Thyroid gland (tissue), 4 donors: ENCODE data around the gene TBCD. TPM values are rescaled to one million over a fixed set of nuclear protein-coding genes. Genes with fewer than 3 reads are reported as not detected.

Experiments
- DNase-seq, 2 donors: peaks; one replicate each; pipeline ENCODE4 v3.0.0-alpha.2; 2019
- H3K27ac ChIP-seq, 3 donors: fragments of 200-600 bp; sonication (generic); 1 replicate in 2 of 3; 2 replicates in 1 of 3; pipeline ENCODE4 v1.5.1; 2016 to 2019; ENCODE audit warnings: mild to moderate bottlenecking in 1 of 3, moderate library complexity in 1 of 3
- H3K27me3 ChIP-seq: fragments of 200-600 bp; sonication (generic); one replicate; pipeline ENCODE4 v1.5.1; 2019
- H3K36me3 ChIP-seq, 2 donors: fragments of 200-600 bp; sonication (generic); one replicate each; pipeline ENCODE4 v1.5.1; 2016 to 2019
- H3K4me1 ChIP-seq, 2 donors: fragments of 200-600 bp; sonication (generic); one replicate each; pipeline ENCODE4 v1.5.1; 2017 to 2019
- H3K4me3 ChIP-seq, 3 donors: fragments of 200-600 bp; sonication (generic); replicated peaks in 1 of 3; 1 replicate in 2 of 3; 2 replicates in 1 of 3; pipeline ENCODE4 v1.5.1; 2016; ENCODE audit warnings: mild to moderate bottlenecking in 1 of 3
- H3K9me3 ChIP-seq: fragments of 200-600 bp; sonication (generic); one replicate; pipeline ENCODE4 v1.5.1; 2017
- POLR2A ChIP-seq, 2 donors: fragments of 450-650 bp; IDR thresholded peaks; one replicate each; pipeline ENCODE4 v1.6.1; 2017; ENCODE audit warnings: antibody characterized with exemption in 2 of 2, mild to moderate bottlenecking in 2 of 2, moderate library complexity in 1 of 2
- WGBS, 2 donors: methylation state at CpG; one replicate each; pipeline ENCODE4 v1.1.5; 2017; 5-methylcytosine and 5-hydroxymethylcytosine counted together
- intact Hi-C: fragments of 100-400 bp; cut with DNase I; formaldehyde crosslinking; loops from one replicate; pipeline ENCODE4 v1.15.1; 2023
- total RNA-seq, 4 donors: library from RNA; depleted of rRNA; stranded (reverse); fragments of >200 nt; gene quantifications; one replicate each; pipeline ENCODE4 v1.2.3, GENCODE V29; 2016
- TF ChIP-seq, protein P1 (sequence below), 6 experiments: fragments of 200-600 bp in 3 of 6; fragments of 450-650 bp in 3 of 6; sonication (generic) in 3 of 6; IDR thresholded peaks; one replicate each; pipeline ENCODE4 v1.5.1; 2016 to 2019; ENCODE audit warnings: antibody characterized with exemption in 6 of 6, mild to moderate bottlenecking in 2 of 6, inconsistent platforms in 1 of 6, moderate library complexity in 1 of 6

The TBCD gene
- total RNA-seq, 4 donors from 2014 or later = 72.6 to 85.9 (median 79.6) TPM

DNA sequence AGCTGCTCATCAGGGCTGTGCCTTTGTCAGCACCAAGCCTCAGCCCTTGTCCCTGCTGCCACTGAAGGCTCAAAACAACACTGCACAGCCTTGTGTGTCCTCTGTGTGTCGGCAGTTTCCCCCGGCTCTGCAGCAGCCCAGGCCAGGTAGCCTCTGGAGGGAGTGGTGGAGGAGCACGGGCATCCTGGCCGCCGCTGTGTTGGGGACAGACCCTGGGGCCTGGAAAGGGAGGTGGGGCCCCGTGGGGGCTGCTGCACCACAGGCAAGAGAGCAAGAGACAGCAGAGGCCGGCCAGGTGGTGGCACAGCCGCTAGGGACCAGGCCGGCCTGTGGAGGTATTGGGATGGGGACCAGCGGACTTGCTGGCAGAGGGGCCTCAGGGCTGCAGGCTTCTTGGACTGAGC lies 184.9 kb downstream of the TBCD start:
- H3K4me1 ChIP-seq = no peaks in the 10 kb centered on the region
- H3K36me3 ChIP-seq = peaks cover 29 to 41% of the 10 kb centered on the region in 2 donors
- intact Hi-C loops = no loop called here
- TF ChIP-seq, protein P1, sequence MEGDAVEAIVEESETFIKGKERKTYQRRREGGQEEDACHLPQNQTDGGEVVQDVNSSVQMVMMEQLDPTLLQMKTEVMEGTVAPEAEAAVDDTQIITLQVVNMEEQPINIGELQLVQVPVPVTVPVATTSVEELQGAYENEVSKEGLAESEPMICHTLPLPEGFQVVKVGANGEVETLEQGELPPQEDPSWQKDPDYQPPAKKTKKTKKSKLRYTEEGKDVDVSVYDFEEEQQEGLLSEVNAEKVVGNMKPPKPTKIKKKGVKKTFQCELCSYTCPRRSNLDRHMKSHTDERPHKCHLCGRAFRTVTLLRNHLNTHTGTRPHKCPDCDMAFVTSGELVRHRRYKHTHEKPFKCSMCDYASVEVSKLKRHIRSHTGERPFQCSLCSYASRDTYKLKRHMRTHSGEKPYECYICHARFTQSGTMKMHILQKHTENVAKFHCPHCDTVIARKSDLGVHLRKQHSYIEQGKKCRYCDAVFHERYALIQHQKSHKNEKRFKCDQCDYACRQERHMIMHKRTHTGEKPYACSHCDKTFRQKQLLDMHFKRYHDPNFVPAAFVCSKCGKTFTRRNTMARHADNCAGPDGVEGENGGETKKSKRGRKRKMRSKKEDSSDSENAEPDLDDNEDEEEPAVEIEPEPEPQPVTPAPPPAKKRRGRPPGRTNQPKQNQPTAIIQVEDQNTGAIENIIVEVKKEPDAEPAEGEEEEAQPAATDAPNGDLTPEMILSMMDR (IDR thresholded peaks at IDR 0.05) = no peak
- no peak for TF ChIP-seq POLR2A (IDR thresholded peaks at IDR 0.05)
- WGBS, 2 donors = 97% methylated on average over 6 to 10 of the region's 10 CpGs
- no peaks in the 10 kb centered on the region for H3K9me3 ChIP-seq
- H3K27ac ChIP-seq = no peak overlapping the region
- no peak for DNase-seq
- H3K4me3 ChIP-seq = no peak overlapping the region
- no peaks in the 10 kb centered on the region for H3K27me3 ChIP-seq

DNA sequence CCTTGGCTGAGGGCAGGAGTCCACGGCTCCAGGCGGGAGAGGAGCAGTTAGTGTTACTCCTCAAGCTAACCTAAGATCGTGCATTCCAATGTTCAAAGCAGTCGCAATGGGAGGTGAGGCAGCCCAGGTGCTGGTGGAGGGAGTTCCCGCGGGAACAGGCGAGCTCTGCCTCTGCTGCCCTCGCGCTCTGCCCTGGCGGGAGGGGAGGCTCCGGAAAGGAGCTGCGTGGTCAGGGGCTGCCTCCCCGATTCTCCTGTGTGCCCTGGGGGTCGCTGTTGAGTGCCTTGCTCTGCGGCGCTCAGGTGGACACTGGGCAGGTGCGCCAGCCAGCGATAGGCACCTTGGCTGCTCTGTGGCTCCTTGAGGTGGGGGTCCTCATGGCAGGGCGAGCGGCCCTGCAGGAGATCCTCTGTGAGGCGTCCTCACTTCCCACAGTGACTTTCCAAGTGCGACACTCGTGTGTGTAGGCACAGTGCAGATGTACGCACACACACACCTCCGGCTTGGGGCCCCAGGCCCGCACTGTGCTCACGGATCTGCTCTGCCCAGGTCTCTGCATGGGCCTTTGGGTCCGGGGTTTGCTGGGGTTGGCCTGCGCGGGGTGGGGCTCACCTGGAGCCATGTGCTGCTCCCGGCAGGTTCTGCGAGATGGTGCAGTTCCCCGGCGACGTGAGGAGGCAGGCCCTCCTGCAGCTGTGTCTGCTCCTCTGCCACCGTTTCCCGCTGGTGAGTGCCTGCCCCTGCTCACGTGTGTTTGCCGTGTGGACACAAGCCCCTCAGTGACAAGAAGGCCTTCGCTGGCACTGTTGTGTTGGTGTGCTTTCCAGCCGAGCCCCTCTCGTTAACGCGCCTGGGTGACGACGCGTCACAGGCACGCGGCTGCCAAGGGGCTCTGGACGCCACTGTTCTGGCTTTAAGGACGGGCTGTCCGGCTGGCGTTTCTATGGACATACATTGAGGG lies 185.8 kb downstream of the TBCD start:
- peak in 1 of 2 donors; percentile 0 for DNase-seq
- no peaks in the 10 kb centered on the region for H3K4me1 ChIP-seq
- no peak overlapping the region for H3K27ac ChIP-seq
- H3K36me3 ChIP-seq = peaks cover 37 to 47% of the 10 kb centered on the region in 2 donors
- H3K9me3 ChIP-seq = no peaks in the 10 kb centered on the region
- 95% methylated on average over 32 to 49 of the region's 53 CpGs for WGBS, 2 donors
- TF ChIP-seq, protein P1 (IDR thresholded peaks at IDR 0.05) = no peak
- no peak for TF ChIP-seq POLR2A (IDR thresholded peaks at IDR 0.05)
- no peak overlapping the region for H3K4me3 ChIP-seq
- H3K27me3 ChIP-seq = no peaks in the 10 kb centered on the region
- intact Hi-C loops = no loop called here

DNA sequence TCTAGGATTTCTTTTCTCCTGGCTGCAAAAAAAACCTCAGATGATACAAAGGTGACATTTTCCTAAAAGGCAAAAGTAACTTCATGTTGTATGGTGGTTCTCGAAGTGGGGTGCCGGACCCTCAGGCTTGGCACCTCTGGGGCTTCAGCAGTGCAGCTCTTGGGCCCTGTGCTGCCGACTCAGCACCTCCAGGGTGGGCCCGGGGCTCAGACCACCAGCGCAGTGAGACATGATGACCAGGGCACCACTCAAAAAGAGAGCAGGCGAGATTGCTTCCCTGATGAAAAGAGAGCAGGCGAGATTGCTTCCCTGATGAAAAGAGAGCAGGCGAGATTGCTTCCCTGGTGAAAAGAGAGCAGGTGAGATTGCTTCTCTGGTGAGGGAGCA lies 186.6 kb downstream of the TBCD start:
- Histone ChIP-seq H3K4me1 (no peaks in the 10 kb centered on the region), H3K27ac (no peak overlapping the region), H3K27me3 (no peaks in the 10 kb centered on the region), H3K9me3 (no peaks in the 10 kb centered on the region), H3K36me3 (peaks cover 45% of the 10 kb centered on the region in 2 donors), H3K4me3 (no peak overlapping the region)
- intact Hi-C loops = no loop called here
- WGBS, 2 donors = 95 to 97% methylated on average over 8 of the region's 8 CpGs
- no peak for TF ChIP-seq POLR2A (IDR thresholded peaks at IDR 0.05)
- TF ChIP-seq, protein P1 (IDR thresholded peaks at IDR 0.05) = no peak
- DNase-seq = no peak

DNA sequence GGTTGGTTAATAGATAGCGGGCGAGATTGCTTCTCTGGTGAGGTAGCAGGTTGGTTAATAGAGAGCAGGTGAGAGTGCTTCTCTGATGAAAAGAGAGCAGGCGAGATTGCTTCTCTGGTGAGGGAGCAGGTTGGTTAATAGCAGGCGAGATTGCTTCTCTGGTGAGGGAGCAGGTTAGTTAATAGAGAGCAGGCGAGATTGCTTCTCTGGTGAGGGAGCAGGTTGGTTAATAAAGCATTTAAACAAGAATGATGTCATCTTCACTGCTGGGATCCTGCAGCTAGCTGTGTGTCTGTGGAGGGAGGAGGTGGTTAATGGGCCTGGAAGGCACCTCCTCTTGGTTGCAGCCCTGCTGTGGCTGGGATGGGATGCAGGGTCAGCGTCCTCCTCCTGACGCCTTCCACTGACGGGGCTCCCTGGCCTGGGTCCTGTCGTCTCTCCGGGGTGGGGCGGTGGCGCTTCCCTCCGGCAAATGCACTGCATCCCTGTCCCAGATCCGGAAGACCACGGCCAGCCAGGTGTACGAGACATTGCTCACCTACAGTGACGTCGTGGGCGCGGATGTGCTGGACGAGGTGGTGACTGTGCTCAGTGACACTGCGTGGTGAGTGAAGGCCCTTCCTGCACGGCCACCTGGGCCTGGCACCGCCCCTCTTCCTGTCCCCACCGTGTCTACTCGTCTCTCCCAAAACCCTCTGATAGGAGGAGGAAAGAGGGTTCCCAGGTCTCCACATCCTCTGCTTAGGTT lies 187.2 kb downstream of the TBCD start:
- 90 to 93% methylated on average over 26 of the region's 26 CpGs for WGBS, 2 donors
- Histone ChIP-seq H3K4me3 (no peak overlapping the region), H3K9me3 (no peaks in the 10 kb centered on the region), H3K27ac (no peak overlapping the region), H3K4me1 (no peaks in the 10 kb centered on the region), H3K27me3 (no peaks in the 10 kb centered on the region), H3K36me3 (peaks cover 46 to 47% of the 10 kb centered on the region in 2 donors)
- TF ChIP-seq, protein P1 (IDR thresholded peaks at IDR 0.05) = no peak
- intact Hi-C loops = no loop called here
- peak in 1 of 2 donors; percentile 1 for DNase-seq
